22Rv1 (cell line): ENCODE results near the gene CAMK4.

Experiments used
- ZFX ChIP-seq: fragments of 450-650 bp; IDR thresholded peaks from 2 replicates; pipeline ENCODE4 v1.6.1; 2017; ENCODE audit warnings: antibody characterized with exemption, borderline replicate concordance
- TF ChIP-seq, protein P1 (sequence below): fragments of 450-650 bp; IDR thresholded peaks from 2 replicates; pipeline ENCODE4 v1.5.1; 2017; ENCODE audit warnings: mild to moderate bottlenecking

DNA sequence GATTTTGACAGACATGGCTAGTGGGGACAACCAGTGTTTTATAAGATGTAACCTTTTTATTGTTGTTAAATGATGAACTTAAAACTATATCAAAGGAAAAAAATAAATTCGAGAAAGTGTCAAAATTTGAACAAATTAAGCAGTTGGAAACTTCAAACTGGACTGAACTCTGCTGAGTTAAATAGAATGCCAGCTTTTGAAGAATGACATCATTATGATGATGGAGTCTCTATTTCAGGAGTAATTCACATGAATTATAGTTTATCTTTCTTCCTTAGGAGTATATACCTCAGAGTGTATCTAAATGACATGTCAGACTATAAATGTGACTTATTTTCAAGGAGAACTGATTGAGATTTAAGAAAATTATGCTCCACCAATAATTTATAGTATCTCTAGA is 125.2 kb downstream of the CAMK4 start:
- no peak for TF ChIP-seq ZFX
- TF ChIP-seq, protein P1, sequence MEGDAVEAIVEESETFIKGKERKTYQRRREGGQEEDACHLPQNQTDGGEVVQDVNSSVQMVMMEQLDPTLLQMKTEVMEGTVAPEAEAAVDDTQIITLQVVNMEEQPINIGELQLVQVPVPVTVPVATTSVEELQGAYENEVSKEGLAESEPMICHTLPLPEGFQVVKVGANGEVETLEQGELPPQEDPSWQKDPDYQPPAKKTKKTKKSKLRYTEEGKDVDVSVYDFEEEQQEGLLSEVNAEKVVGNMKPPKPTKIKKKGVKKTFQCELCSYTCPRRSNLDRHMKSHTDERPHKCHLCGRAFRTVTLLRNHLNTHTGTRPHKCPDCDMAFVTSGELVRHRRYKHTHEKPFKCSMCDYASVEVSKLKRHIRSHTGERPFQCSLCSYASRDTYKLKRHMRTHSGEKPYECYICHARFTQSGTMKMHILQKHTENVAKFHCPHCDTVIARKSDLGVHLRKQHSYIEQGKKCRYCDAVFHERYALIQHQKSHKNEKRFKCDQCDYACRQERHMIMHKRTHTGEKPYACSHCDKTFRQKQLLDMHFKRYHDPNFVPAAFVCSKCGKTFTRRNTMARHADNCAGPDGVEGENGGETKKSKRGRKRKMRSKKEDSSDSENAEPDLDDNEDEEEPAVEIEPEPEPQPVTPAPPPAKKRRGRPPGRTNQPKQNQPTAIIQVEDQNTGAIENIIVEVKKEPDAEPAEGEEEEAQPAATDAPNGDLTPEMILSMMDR, result no peak
